Heart right ventricle (tissue), 16 donors: ENCODE data around the gene LZIC. TPM values are rescaled to one million over a fixed set of nuclear protein-coding genes. Genes with fewer than 3 reads are reported as not detected.
A peak's percentile ranks its signal among the peaks of the same experiment; 100 is the strongest.

Experiments used
- ATAC-seq, 8 donors: fragments of 200-7000 bp; cut with Tn5 transposase; one replicate each; pipeline ENCODE4 v1.9.1; 2020; ENCODE audit warnings: mild to moderate bottlenecking in 8 of 8, moderate library complexity in 8 of 8, moderate number of reproducible peaks in 1 of 8
- DNase-seq, 2 donors: peaks; one replicate each; pipeline ENCODE4 v3.0.0-alpha.2; 2020
- H3K27ac ChIP-seq, 10 donors: fragments of 200-600 bp; sonication (generic) in 2 of 10; one replicate each; pipeline versions ENCODE4 v1.5.0 to v1.8.0; 2020 to 2022; ENCODE audit warnings: mild to moderate bottlenecking in 3 of 10
- H3K27me3 ChIP-seq, 7 donors: fragments of 200-600 bp; one replicate each; pipeline ENCODE4 v1.8.0; 2021 to 2022; ENCODE audit warnings: mild to moderate bottlenecking in 2 of 7
- H3K36me3 ChIP-seq, 9 donors: fragments of 200-600 bp; sonication (generic) in 1 of 9; one replicate each; pipeline versions ENCODE4 v1.5.0 to v1.8.0; 2020 to 2022; ENCODE audit warnings: mild to moderate bottlenecking in 2 of 9
- H3K4me1 ChIP-seq, 9 donors: fragments of 200-600 bp; sonication (generic) in 1 of 9; one replicate each; pipeline versions ENCODE4 v1.5.0 to v1.8.0; 2020 to 2022; ENCODE audit warnings: mild to moderate bottlenecking in 4 of 9
- H3K4me3 ChIP-seq, 10 donors: fragments of 200-600 bp; sonication (generic) in 2 of 10; one replicate each; pipeline versions ENCODE4 v1.5.0 to v1.8.0; 2020 to 2022; ENCODE audit warnings: mild to moderate bottlenecking in 7 of 10, moderate library complexity in 2 of 10
- H3K9me3 ChIP-seq, 11 donors: fragments of 200-600 bp in 10 of 11; sonication (generic) in 2 of 11; one replicate each; pipeline versions ENCODE4 v1.5.0 to v1.8.0; 2013 to 2022; ENCODE audit warnings: mild to moderate bottlenecking in 2 of 11, control low read depth in 1 of 11, moderate library complexity in 1 of 11
- WGBS, 2 donors: extraction: QIAGEN DNeasy Blood & Tissue Kit; methylation state at CpG; one replicate each; pipeline ENCODE4 v1.1.7; 2013; ENCODE audit warnings: inconsistent platforms in 1 of 2; 5-methylcytosine and 5-hydroxymethylcytosine counted together
- intact Hi-C, 10 donors: fragments of 100-400 bp; cut with DNase I; formaldehyde crosslinking; loops; one replicate each; pipeline versions ENCODE4 v1.11.1 to v1.14.2; 2022
- long read RNA-seq, 3 donors: library from polyadenylated mRNA; unstranded; transcript quantifications; one replicate each; pipeline ENCODE4 v2.0.0, GENCODE V29; 2020 to 2021
- polyA plus RNA-seq, 2 donors: library from polyadenylated mRNA; stranded (reverse); fragments of 200-250 nt; gene quantifications; one replicate each; pipeline ENCODE4 v1.2.3, GENCODE V29; 2013
- total RNA-seq, 10 donors: library from RNA; stranded (reverse); fragmentation: NEBNext Ultra II Directional in 3 of 10; extraction: Animal tissue kit (Norgen Biotek cat#: 25700) in 3 of 10; gene quantifications; one replicate each; pipeline versions ENCODE4 v1.2.1 to v1.2.4, GENCODE V29; 2021 to 2023
- TF ChIP-seq, protein P1 (sequence below), 9 donors: fragments of 200-600 bp; sonication (generic) in 2 of 9; IDR thresholded peaks; one replicate each; pipeline versions ENCODE4 v1.5.0 to v1.8.0; 2021 to 2022; ENCODE audit warnings: antibody characterized with exemption in 9 of 9, mild to moderate bottlenecking in 5 of 9, moderate library complexity in 1 of 9
- donor health status: Arrhythmogenic right ventricular cardiomyopathy.
- donor health status: ischemic (EF 13 %, LVEDD 7.1; RV severe dilation, severe dysfunction).
- donor health status: healthy with polysubstance abuse.
- donor health status: DM: no; HTN: yes; CAD: no.
- donor health status: DM: no; HTN: no; CAD: no.
- donor health status: ischemic (EF 25% LVEDD 6.9; RV normal size, moderate dysfunction).
- donor health status: ischemic (EF 25% LVEDD 5.7; RV mildly dilated, moderate dysfunction).
- donor health status: healthy.
- donor health status: DM: yes; HTN: yes; CAD: no.
- donor health status: Ischemic cardiomyopathy.
- donor health status: ischemic (EF 35%, LVEDD 5.7; RV mildly dilated, moderate dysfunction).
- donor health status: nonischemic (EF 11% LVEDD 7.7; RV severe dilation, severe dysfunction).
- donor health status: DM: yes; HTN: yes; CAD: no.
- donor health status: PGD.
- donor health status: ischemic (EF 29% LVEDD 5.4; RV normal size, mild dysfunction).
- donor health status: nonischemic (EF 23%, LVEDD 6.1; RV moderate dilation, normal function).

Gene LZIC
- total RNA-seq (10 to 100 TPM; 27.7 to 38.0 (median 34.2) TPM), polyA plus RNA-seq (10 to 100 TPM; 13.4 to 20.6 TPM)
- long read RNA-seq, donor 1, transcript LZIC-202 (8 exons, 2,281 nt) = major isoform, 9 of 22 reads
- long read RNA-seq, donor 1, transcript LZIC-201 (8 exons, 945 nt) = minor isoform, 6 of 22 reads
- long read RNA-seq, donor 1, partial matches to known transcripts = 0 of 22 reads
- long read RNA-seq, donor 1, other reads (novel, unspliced or antisense) = 5 of 22 reads
- long read RNA-seq, donor 2, transcript LZIC-201 (8 exons, 945 nt) = major isoform, 6 of 18 reads
- long read RNA-seq, donor 2, partial matches to known transcripts = 1 of 18 reads
- long read RNA-seq, donor 2, other reads (novel, unspliced or antisense) = 6 of 18 reads
- long read RNA-seq, donor 3, transcript LZIC-203 (7 exons, 1,405 nt) = minor isoform, 5 of 22 reads
- long read RNA-seq, donor 3, transcript LZIC-202 (8 exons, 2,281 nt) = major isoform, 7 of 22 reads
- long read RNA-seq, donor 3, partial matches to known transcripts = 0 of 22 reads
- long read RNA-seq, donor 3, other reads (novel, unspliced or antisense) = 6 of 22 reads

DNA sequence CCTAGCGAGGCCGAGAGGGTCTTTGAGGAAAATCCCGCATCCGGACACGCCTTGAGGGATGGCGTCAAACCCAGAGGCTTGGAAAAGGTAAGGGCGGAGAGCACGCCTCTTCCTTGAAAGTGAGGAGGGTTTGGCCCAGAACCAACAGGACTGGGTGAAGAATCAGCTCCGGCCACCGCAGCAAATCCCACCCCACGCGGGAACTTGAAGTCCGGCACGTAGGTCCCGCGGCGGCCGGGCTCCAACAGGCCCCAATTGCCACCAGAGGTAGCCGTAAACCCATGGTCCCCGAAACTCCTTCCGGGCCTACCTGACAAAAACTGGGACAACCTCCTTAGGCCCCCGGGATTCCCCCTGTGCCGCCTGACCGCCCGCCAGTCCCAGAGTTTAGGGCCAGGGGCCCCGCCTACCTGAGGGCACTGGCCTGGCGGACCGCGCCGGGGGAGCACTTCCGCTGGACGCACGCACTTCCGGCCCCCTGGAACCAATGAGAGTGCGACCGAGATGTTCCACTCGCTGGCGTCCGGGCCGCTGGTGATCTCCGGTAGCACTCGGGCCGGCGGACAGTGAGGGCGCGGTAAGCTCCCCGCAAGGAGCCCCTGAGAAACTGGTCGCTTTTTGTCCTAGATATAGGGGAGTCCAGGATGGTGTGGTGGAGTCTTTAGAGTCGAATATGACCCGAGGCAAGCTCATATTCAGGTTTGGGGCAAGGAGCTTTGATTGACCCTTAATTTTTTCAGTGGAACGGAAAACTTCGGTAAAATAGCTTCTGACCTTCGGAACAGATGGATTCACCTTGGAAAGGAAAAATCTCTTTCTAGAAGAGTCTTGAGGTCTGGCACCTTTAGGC lies at the start of gene LZIC, which contains the start of gene NMNAT1:
Gene LZIC, minus strand, starts transcription at position 453 of the 850 bp plus-strand sequence. CDS start 6,772 bp downstream, outside the sequence.
Gene NMNAT1, plus strand, starts transcription at position 537 of the 850 bp plus-strand sequence. CDS start 28,599 bp downstream, outside the sequence.
- Histone ChIP-seq H3K4me3 (peak within 1 kb of the TSS; percentile 68 to 93 (median 78)), H3K27me3 (no peaks in the 10 kb centered on the region), H3K9me3 (no peaks in the 10 kb centered on the region), H3K36me3 (peaks cover 0 to 47% (median 7%) of the 10 kb centered on the region in 9 donors), H3K27ac (peak within 1 kb of the TSS; percentile 33 to 97 (median 92)), H3K4me1 (peaks cover 4 to 32% (median 18%) of the 10 kb centered on the region in 9 donors)
- intact Hi-C loops = loop anchor here in 6 of 10 donors (1.0 to 10.0 kb wide), 7 partner anchors 66 to 392 kb away; partner anchors contain the start of gene UBE4B (in 2 of the 6)
- TF ChIP-seq, protein P1, sequence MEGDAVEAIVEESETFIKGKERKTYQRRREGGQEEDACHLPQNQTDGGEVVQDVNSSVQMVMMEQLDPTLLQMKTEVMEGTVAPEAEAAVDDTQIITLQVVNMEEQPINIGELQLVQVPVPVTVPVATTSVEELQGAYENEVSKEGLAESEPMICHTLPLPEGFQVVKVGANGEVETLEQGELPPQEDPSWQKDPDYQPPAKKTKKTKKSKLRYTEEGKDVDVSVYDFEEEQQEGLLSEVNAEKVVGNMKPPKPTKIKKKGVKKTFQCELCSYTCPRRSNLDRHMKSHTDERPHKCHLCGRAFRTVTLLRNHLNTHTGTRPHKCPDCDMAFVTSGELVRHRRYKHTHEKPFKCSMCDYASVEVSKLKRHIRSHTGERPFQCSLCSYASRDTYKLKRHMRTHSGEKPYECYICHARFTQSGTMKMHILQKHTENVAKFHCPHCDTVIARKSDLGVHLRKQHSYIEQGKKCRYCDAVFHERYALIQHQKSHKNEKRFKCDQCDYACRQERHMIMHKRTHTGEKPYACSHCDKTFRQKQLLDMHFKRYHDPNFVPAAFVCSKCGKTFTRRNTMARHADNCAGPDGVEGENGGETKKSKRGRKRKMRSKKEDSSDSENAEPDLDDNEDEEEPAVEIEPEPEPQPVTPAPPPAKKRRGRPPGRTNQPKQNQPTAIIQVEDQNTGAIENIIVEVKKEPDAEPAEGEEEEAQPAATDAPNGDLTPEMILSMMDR (IDR thresholded peaks at IDR 0.05) = peak in 1 of 9 donors; percentile 12
- WGBS, 2 donors = 0% methylated on average over 53 of the region's 53 CpGs
- DNase-seq (peak; percentile 92 to 93), ATAC-seq (peak; percentile 99 to 100 (median 99))

DNA sequence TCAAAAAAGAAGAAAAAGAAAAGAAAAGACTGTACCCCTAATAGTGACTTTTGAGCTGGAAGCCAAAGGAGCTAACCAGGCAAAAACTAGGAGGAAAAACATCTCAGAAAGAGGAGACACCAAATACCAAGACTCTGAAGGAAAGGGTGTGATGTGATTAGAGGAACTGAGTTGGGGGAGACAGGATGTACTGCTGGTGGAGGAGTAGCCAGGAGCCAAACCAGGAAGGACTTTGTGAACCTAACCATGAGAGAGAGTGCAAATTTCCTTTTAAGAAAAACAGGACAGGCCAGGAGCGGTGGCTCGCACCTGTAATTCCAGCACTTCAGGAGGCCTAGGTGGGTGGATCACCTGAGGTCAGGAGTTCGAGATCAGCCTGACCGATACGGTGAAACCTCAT lies 49.7 kb upstream of the LZIC start:
- intact Hi-C loops = loop anchor here in 3 of 10 donors (5.0 kb wide), 2 partner anchors 36 to 41 kb away; no protein-coding TSS in a partner anchor
- Histone ChIP-seq H3K9me3 (no peaks in the 10 kb centered on the region), H3K36me3 (no peaks in the 10 kb centered on the region), H3K4me1 (peaks cover 3 to 63% (median 48%) of the 10 kb centered on the region in 9 donors), H3K27ac (peak overlapping the region; percentile 63 to 83 (median 74)), H3K27me3 (peaks cover 0 to 29% (median 4%) of the 10 kb centered on the region in 7 donors), H3K4me3 (peak overlapping the region in 1 of 10 donors; percentile 5)
- ATAC-seq (peak in 6 of 8 donors; percentile 40 to 77 (median 70)), DNase-seq (no peak)
- 56 to 75% methylated on average over 5 of the region's 5 CpGs for WGBS, 2 donors
- TF ChIP-seq, protein P1 (IDR thresholded peaks at IDR 0.05) = no peak

DNA sequence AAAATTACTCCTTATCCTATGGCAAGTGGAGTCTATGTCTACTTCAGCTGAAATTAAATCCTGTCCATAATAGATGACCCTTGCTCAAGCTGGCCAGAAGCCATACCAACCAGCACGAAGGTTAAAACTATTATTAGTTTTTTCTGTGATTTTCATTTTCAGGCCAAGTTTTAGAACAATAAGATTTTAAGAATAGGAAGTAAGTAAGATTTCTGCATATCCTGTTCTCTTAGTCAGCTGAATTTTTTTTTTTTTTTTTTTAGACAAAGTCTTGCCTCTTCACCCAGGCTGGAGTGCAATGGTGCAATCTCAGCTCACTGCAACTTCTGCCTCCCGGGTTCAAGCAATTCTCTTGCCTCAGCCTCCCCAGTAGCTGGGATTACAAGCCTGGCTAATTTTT lies 47.8 kb upstream of the LZIC start:
- peaks cover 0 to 45% (median 40%) of the 10 kb centered on the region in 9 donors for H3K4me1 ChIP-seq
- H3K27me3 ChIP-seq = peaks cover 0 to 10% (median 0%) of the 10 kb centered on the region in 7 donors
- H3K9me3 ChIP-seq = no peaks in the 10 kb centered on the region
- intact Hi-C loops = loop anchor here in 3 of 10 donors (5.0 kb wide), 2 partner anchors 34 to 39 kb away; no protein-coding TSS in a partner anchor
- peaks cover 0 to 10% (median 0%) of the 10 kb centered on the region in 9 donors for H3K36me3 ChIP-seq
- ATAC-seq (peak in 7 of 8 donors; percentile 71 to 84 (median 79)), DNase-seq (peak in 1 of 2 donors; percentile 67)
- WGBS, 2 donors = 40 to 43% methylated on average over 2 of the region's 2 CpGs
- peak overlapping the region in 2 of 10 donors; percentile 5 to 16 for H3K4me3 ChIP-seq
- TF ChIP-seq, protein P1 (IDR thresholded peaks at IDR 0.05) = no peak
- peak overlapping the region in 9 of 10 donors; percentile 57 to 83 (median 75) for H3K27ac ChIP-seq
